Stimulated activated naive CD4-positive, alpha-beta T cell (primary cell): ENCODE data around the gene SRRM4.

Source experiments
- DNase-seq, 6 experiments: peaks; one replicate each; lab custom pipeline; 2025; lab: John Stamatoyannopoulos, UW

Gene SRRM4

DNA sequence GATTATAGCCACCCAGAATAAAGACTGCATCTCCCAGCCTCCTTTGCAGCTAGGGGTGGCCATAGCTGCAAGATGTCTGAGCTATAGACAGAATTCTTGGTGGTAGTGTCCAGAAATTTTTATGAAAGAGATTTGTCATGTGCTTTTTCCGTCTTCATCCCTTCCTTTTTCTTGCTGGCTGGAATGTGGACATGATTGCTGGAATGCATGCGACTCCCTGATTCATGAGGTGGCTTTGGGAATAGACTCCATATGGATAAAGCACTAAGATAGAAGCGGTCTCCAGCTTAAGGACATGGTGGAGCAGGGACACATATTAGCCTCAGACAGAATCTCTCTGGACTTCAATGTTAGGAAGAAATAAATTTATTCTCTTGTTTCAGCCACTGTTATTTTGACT, 187.4 kb downstream of the SRRM4 start:
- no peak for DNase-seq

- no peak for DNase-seq
Observed at GRCh38 chr12:119169150-119169549, 187.8 kb downstream of the SRRM4 start.

GRCh38 chr12:119171291-119171690, 189.9 kb downstream of the SRRM4 start:
- no peak for DNase-seq

DNA sequence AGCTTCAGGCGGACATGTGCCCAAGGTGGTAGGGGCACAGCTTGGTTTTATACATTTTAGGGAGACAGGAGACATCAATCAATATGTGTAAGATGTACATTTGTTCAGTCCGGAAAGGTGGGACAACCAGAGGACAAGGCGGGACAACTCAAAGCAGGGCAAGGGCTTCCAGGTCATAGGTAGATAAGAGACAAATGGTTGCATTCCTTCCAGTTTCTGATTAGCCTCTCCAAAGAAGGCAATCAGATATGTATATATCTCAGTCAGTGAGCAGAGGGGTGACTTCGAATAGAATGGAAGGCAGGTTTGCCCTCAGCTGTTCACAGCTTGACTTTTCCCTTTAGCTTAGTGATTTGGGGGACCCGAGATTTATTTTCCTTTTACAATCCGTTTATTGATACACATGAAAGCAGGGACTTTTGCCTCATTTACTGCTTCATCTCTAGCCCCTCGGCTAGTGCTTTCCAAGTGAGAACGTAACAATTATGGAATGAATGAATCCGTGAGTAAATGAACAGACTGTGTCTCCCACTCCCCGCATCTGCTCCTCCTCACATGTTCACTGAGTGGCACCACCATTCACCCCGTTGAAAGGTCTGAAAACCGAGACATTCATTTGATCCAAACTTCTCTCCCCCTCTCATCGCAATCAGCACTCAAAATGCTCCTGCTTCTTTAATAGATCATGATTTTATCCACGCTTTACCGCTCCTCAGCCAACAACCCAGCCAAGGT, 190.5 kb downstream of the SRRM4 start:
- DNase-seq: no peak

- DNase-seq: no peak
Observed at GRCh38 chr12:119175081-119175480, 193.7 kb downstream of the SRRM4 start.

DNA sequence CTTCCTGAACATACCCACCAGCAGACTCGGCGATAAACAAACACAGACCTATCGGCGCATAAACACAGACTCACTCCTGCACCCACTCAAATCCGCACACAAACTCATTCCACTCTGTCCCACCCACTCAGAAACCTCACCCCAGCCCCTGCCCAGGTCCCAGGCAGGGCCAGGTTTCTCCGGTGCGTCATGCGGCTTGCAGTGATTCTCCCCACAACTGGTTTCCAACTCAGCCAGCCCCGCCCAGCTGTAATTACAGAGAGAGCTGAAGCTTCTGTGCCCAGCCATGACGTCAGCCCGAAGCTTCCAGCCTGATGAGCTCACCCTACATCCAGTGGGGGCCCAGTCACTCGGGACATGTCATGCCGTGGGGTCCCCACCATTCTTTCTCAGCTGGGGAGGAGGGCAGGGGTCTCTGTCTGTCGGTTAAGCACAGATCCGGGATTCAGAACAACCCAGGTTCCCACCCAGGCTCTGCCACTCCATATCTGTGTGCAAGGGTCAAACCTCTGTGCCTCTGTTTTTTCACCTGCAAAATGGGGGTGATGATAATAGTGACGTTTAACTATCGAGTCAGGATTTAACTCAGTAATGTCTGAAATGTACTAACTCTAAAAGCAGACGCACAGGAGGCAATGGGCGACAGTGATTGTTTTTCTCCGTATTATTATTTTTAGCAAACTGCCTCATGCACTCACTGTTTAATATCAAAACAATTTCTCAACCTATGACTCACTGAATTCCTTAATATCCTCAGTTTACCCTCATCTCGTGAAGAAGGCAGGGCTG, 195.1 kb downstream of the SRRM4 start:
- DNase-seq: no peak

- no peak for DNase-seq
Observed at GRCh38 chr12:119177056-119177325, 195.7 kb downstream of the SRRM4 start.

- DNase-seq: no peak
Observed at GRCh38 chr12:119177724-119178380, 196.5 kb downstream of the SRRM4 start.

GRCh38 chr12:119178544-119179334, 197.4 kb downstream of the SRRM4 start, which contains the start of gene HSPB8:
Gene HSPB8, plus strand, starts transcription at chr12:119178931. Its CDS starts 382 bp downstream, at chr12:119179313.
- DNase-seq: no peak

- no peak for DNase-seq
Observed at GRCh38 chr12:119179335-119180021, 198.1 kb downstream of the SRRM4 start.

DNA sequence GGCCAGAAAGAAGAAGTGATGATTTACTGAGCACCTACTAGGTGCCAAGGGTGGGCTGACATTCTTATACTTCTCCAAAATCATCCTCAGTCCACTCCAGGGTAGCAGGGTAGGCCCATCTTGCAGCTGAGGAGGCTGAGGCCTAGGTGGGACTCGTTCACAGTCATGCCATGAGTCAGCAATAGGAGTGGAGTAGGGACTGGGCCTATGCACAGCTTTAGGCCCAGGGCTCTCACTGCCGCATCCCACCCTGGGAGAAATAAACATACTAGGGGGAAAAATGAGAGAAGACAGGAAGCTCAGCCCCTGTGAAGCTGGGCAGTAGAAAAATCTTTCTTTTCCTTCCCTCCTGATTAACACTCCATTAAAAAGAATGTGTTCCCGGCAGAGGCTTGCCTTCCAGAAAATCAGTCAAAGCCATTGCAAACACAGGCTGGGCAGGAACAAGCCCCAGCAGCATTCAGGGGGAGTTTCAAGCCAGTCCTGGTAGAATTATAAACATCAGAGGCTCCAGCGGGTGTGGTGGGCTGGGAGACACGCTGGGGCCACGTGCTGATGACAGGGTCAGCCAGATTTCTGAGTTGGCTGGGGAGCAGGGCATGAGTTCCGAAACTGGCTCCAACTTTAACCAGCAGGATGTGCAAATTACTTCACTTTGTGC, 199.2 kb downstream of the SRRM4 start:
- DNase-seq: no peak

DNA sequence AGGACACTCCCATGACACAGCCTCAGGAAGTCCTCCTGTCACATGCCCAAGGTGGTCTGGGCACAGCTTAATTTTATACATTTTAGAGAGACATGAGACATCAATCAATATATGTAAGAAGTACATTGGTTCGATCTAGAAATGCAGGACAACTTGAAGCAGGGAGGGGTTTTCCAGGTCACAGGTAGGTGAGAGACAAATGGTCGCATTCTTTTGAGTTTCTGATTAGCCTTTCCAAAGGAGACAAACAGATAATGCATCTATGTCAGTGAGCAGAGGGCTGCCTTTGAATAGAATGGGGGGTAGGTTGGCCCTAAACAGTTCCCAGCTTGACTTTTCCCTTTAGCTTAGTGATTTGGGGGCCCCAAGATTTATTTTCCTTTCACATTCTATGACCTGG, 199.9 kb downstream of the SRRM4 start:
- DNase-seq: no peak

GRCh38 chr12:119181944-119182343, 200.6 kb downstream of the SRRM4 start:
- no peak for DNase-seq

DNA sequence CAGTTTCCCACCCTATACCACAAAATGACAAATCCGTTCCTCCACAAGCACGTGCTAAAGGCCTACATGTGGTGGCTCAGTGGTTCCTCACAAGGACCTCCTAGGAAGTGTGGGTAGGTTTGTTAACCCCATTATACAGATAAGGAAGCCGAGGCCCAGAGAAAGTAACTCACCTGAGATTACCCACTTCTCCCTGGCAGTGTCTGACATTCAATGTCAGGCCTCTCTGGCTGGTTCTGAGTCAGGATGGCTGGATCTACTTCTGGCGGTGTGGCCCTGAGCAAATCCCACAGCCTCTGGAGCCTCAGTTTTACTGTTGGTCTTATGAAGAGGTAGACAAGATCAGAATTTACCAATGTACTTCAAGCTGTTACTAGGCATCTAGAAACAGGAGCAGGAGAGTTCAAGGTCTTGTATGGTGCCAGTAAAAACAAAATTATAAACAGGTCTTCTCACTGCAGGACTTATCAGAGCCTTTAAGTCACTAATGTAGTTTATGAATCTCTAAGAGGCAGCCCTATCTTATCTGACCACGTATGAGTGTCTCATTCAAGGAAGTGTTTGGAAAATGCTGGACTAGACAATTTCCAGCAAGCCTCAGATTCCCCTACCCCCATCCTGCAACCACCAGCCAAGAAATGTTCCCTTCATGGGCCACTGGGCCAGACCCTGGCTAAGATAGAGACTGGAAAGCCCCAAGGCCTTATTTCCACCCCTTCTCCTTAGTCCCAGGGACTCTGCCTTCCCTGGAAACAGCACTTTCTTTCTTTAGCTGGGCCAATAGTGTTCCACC, 201.6 kb downstream of the SRRM4 start:
- no peak for DNase-seq

DNA sequence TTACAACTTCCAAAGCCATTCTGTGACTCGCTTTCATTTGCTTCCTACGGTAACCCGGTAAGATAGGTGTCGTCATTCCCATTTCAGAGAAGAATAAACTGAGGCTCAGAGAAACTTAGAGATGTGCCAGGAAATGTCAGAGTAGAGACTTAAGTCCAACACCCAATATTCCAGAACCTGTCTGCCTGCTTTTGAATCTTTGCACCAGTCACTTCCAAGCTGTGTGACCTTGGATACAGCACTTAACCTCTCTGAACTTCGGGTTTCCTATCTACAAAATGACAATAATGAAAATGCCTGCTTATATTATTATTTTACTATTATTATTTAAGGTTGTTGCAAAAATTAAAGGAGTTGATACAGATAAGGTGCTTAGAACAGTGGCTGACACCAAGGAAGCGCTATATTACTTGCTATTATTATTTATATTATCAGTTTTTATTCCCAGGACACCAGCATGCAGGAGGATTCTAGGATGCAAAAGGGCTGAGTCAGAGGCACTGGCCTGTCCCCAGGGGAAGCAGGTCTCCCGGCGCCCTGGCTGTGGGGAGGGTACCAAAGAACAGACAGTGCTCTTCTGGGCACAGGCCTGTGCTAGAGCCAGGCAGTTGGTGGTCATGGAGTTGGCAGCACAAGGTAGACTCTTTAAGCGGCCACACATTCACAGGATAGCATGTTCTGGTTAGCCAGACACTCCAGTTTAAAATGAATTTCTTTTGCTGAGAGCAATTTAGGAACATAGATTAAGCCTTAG, 202.8 kb downstream of the SRRM4 start:
- DNase-seq: no peak

DNA sequence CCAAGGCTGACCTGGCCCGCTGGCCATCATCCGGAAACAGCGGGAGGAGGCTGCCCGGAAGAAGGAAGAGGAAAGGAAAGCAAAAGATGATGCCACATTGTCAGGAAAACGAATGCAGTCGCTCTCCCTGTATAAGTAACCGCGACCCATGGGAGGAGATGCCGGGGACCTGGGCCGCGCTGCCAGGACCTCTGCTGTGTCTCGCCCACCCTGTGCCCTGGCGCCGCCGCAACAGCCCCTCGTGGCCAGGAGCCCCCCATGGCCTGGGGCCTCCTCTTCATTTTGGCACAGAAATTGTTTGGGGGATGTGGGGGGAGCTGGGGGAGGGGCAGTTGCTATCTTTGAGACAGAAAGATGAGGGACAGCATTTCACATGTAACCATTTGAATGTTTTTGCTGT, 213.9 kb downstream of the SRRM4 start:
- DNase-seq: no peak

GRCh38 chr12:119198440-119198839, 217.1 kb downstream of the SRRM4 start:
- no peak for DNase-seq

DNA sequence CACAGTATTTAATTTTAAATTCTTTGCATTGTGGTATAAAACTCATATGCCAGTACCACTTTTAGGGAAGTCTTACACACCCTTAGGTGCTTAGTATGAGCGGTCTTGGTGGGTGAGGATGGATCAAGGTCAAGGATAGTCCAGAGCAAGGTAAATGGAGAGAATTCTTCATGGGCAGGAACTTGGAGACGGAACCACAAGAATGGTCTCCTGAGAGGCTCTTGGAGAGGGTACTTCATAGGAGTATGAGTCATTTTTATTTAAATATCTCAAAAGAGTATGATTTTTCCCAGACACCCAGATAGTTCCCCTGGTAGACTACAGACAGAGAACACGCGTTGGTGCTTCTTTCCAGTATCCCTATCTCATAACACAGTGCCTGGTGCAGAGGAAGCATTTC, 219.3 kb downstream of the SRRM4 start:
- DNase-seq: no peak

DNA sequence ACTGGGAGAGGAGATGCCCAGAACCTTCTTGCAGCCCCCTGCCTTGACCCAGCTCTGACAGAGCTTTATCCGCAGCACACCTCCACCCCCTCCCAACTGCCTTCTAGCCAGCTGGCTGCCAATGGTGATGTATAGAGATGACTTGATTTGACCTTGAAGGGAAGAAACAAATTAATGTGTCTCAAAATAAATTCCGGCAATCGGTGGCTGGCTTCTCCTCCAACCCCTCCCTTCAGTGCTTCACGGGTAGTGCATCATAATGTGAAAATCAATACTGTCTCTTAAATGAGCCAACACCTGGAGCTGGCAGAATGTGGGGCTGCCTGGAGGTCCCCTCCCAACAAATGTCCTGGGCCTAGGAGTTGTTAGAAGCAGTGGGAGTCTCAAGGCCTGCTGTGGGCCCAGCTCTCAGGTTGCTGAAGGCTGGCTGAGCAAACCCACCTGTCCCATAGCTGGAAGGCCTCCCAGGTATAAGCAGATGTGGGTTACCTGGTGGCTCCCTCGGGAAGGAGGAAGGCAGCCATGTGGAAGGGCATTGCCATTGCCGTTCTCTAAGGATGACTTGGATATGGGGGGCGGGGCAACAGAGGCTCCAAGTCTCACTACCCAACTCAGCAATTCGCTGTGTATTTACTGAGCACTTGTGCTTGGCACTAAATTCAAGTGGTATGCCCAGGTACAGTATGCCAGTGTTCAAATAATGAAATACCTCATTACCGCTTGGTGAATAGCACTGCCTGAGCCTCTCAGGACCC, 220.6 kb downstream of the SRRM4 start:
- no peak for DNase-seq
